Caco-2 (cell line): ENCODE data around the gene KRTAP3-1. TPM values are rescaled to one million over a fixed set of nuclear protein-coding genes. Genes with fewer than 3 reads are reported as not detected.
A peak's percentile ranks its signal among the peaks of the same experiment; 100 is the strongest.
"Not testable (repeated sequence)": the region's sequence is repeated elsewhere in the genome, so short reads cannot be mapped to it uniquely, and the experiment has no call there.

Experiments
- BruUV-seq: library from RNA; stranded (reverse); fragments of 400-500 nt; replicated peaks from 2 replicates; lab custom pipeline; 2021; lab: Mats Ljungman, UMichigan
- CTCF ChIA-PET: fragments of 300-600 bp; sonication (Branson Sonifier 250); formaldehyde crosslinking; loops from one replicate; lab custom pipeline; 2022; ENCODE audit warnings: antibody characterized with exemption; lab: Charles Lee
- POLR2A ChIA-PET: fragments of 300-600 bp; sonication (Branson Sonifier 250); formaldehyde crosslinking; loops from one replicate; lab custom pipeline; 2022; ENCODE audit warnings: antibody characterized with exemption; lab: Charles Lee
- DNase-seq, 2 experiments: peaks; one replicate each; pipeline versions ENCODE4 v3.0.0 to v3.0.0-alpha.2; 2020 to 2022
- H3K27me3 ChIP-seq: replicated peaks from 2 replicates; pipeline ENCODE4 v1.6.0; 2011; ENCODE audit warnings: low read length; ENCODE audit not compliant: control insufficient read depth, insufficient read depth
- H3K36me3 ChIP-seq: 2 replicates; pipeline ENCODE4 v1.5.1; 2011; ENCODE audit warnings: low read length; ENCODE audit not compliant: control insufficient read depth, insufficient read depth
- H3K4me1 ChIP-seq: fragments of 250-450 bp; sonication (Bioruptor Pico); 2 replicates; pipeline ENCODE4 v1.5.1; 2020; ENCODE audit warnings: mild to moderate bottlenecking
- H3K4me3 ChIP-seq: 2 replicates; pipeline ENCODE4 v1.5.1; 2011; ENCODE audit warnings: low read depth, mild to moderate bottlenecking, control low read depth, low read length
- H3K9me3 ChIP-seq: fragments of 250-450 bp; sonication (Bioruptor Pico); 2 replicates; pipeline ENCODE4 v1.5.1; 2020; ENCODE audit warnings: mild to moderate bottlenecking, moderate library complexity
- H3K27ac Mint-ChIP-seq: one replicate; pipeline ENCODE4 v1.8.0; 2022; ENCODE audit warnings: mixed read lengths; ENCODE audit not compliant: unreplicated experiment
- H3K27me3 Mint-ChIP-seq: one replicate; pipeline ENCODE4 v1.8.0; 2022; ENCODE audit warnings: mixed read lengths; ENCODE audit not compliant: insufficient read depth, unreplicated experiment
- H3K36me3 Mint-ChIP-seq: one replicate; pipeline ENCODE4 v1.8.0; 2022; ENCODE audit warnings: mild to moderate bottlenecking, mixed read lengths; ENCODE audit not compliant: insufficient read depth, unreplicated experiment
- H3K4me1 Mint-ChIP-seq: one replicate; pipeline ENCODE4 v1.8.0; 2022; ENCODE audit warnings: low read depth, mixed read lengths; ENCODE audit not compliant: unreplicated experiment
- H3K4me3 Mint-ChIP-seq: one replicate; pipeline ENCODE4 v1.8.0; 2022; ENCODE audit warnings: mild to moderate bottlenecking, moderate library complexity, mixed read lengths; ENCODE audit not compliant: unreplicated experiment
- H3K9me3 Mint-ChIP-seq: one replicate; pipeline ENCODE4 v1.8.0; 2022; ENCODE audit warnings: mixed read lengths; ENCODE audit not compliant: unreplicated experiment
- CTCF ChIP-seq, 2 experiments: fragments of 200-600 bp in 1 of 2; IDR thresholded peaks; 1 replicate in 1 of 2; 2 replicates in 1 of 2; pipeline versions ENCODE4 v1.5.1 to v1.8.0; 2011 to 2022; ENCODE audit warnings: antibody characterized with exemption in 1 of 2, control low read depth in 1 of 2, inconsistent platforms in 1 of 2, low read depth in 1 of 2, low read length in 1 of 2, mild to moderate bottlenecking in 1 of 2, moderate library complexity in 1 of 2; ENCODE audit not compliant: insufficient read depth in 1 of 2, severe bottlenecking in 1 of 2, unreplicated experiment in 1 of 2
- intact Hi-C: fragments of 100-400 bp; cut with micrococcal nuclease; formaldehyde crosslinking; loops from one replicate; pipeline ENCODE4 v1.10.0; 2022; ENCODE audit not compliant: unreplicated experiment
- total RNA-seq: library from RNA; stranded (reverse); gene quantifications from 2 replicates; pipeline ENCODE4 v1.2.3, GENCODE V29; 2022

The KRTAP3-1 gene
- total RNA-seq, 1 experiment from 2014 or later: 7.4 TPM

DNA sequence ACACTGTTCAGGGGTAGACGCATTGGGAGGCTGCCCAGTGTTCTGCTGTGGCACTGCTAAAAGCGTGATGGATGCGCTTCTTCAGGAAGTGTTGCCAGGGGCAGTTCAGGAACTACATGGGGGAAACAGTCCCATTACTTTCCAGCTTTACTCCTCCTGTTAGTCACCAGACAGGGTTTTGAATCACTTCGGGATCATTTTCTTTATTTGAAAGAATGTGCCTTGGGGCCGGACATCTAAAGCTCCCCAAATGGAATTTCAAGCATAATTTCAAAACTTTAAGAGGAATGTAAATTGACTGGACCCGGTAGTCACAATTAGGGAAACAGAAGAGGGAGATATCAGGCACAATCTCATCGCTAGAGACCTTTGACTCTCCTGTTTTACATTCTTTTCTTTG, 39.5 kb upstream of the KRTAP3-1 start:
- Mint-ChIP-seq H3K4me1 (peaks cover 19% of the 10 kb centered on the region), H3K27ac (peak overlapping the region; percentile 91), H3K27me3 (no peaks in the 10 kb centered on the region), H3K9me3 (peaks cover 12% of the 10 kb centered on the region), H3K4me3 (peak overlapping the region; percentile 58), H3K36me3 (peaks cover 5% of the 10 kb centered on the region)
- intact Hi-C loops: loop anchor here (1.0 kb wide), 1 partner anchor 39 kb away; the partner anchor contains the start of gene KRTAP3-1
- Histone ChIP-seq H3K27me3 (no peaks in the 10 kb centered on the region), H3K4me1 (peaks cover 25% of the 10 kb centered on the region), H3K9me3 (peaks cover 13% of the 10 kb centered on the region), H3K4me3 (no peak overlapping the region), H3K36me3 (no peaks in the 10 kb centered on the region)
- no peak for TF ChIP-seq CTCF (IDR thresholded peaks at IDR 0.05; ENCODE audit: insufficient read depth in 1 of 2, low read depth in 1 of 2, low read length in 1 of 2, severe bottlenecking in 1 of 2, unreplicated experiment in 1 of 2)
- BruUV-seq: no TSS peak
- POLR2A ChIA-PET: interaction anchor here (1.8 kb wide), 1 partner anchor 11 kb away, joined by 8 read pairs; no protein-coding TSS in a partner anchor
- CTCF ChIA-PET: interaction anchor here (0.7 kb wide), 1 partner anchor 11 kb away, joined by 7 read pairs; no protein-coding TSS in a partner anchor
- DNase-seq: peak; percentile 48 to 65

GRCh38 chr17:41046735-41047465, 38.0 kb upstream of the KRTAP3-1 start, which contains the start of gene KRTAP2-1:
KRTAP2-1 (minus strand) TSS chr17:41047316; CDS start chr17:41047267, 49 bp downstream.
- H3K9me3 ChIP-seq, H3K27me3 ChIP-seq, H3K27me3 Mint-ChIP-seq, H3K36me3 ChIP-seq, H3K4me3 ChIP-seq, intact Hi-C loops, BruUV-seq, DNase-seq, H3K36me3 Mint-ChIP-seq: not testable (repeated sequence)
- peaks cover 23% of the 10 kb centered on the region for H3K9me3 Mint-ChIP-seq
- H3K4me1 Mint-ChIP-seq: peaks cover 19% of the 10 kb centered on the region
- ChIA-PET CTCF (interaction anchor here (1.1 kb wide), 1 partner anchor 137 kb away, joined by 3 read pairs; no protein-coding TSS in a partner anchor), POLR2A (interaction anchor here (0.6 kb wide), 1 partner anchor 137 kb away, joined by 3 read pairs; no protein-coding TSS in a partner anchor)
- peak within 1 kb of the TSS; percentile 58 for H3K4me3 Mint-ChIP-seq
- H3K4me1 ChIP-seq: peaks cover 25% of the 10 kb centered on the region
- peak within 1 kb of the TSS; percentile 91 for H3K27ac Mint-ChIP-seq

DNA sequence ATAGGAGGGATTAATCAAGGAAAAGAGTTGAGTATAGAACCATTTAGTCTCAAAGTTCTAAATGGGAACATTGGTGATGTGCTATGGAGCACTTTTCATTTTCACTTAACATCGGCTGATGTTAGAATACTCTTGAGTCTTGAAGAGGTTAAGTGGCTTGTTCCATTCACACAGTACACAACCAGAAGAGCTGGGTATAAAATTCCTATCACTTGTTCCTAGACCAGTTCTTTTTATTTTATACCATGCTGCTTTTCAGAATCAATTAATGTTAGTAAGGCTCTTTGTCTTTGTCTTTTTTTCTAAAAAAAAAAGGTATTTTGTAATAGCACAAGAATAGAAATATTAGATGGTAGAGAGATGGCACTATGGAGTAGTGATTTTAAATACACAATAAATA, 34.0 kb upstream of the KRTAP3-1 start:
- Mint-ChIP-seq H3K4me1 (no peaks in the 10 kb centered on the region), H3K9me3 (peaks cover 23% of the 10 kb centered on the region), H3K27ac (no peak overlapping the region), H3K27me3 (no peaks in the 10 kb centered on the region), H3K4me3 (no peak overlapping the region), H3K36me3 (no peaks in the 10 kb centered on the region)
- POLR2A ChIA-PET: no interaction called here
- Histone ChIP-seq H3K27me3 (no peaks in the 10 kb centered on the region), H3K4me1 (peaks cover 8% of the 10 kb centered on the region), H3K36me3 (no peaks in the 10 kb centered on the region), H3K9me3 (peaks cover 10% of the 10 kb centered on the region), H3K4me3 (no peak overlapping the region)
- BruUV-seq: no TSS peak
- TF ChIP-seq CTCF (IDR thresholded peaks at IDR 0.05; ENCODE audit: insufficient read depth in 1 of 2, low read depth in 1 of 2, low read length in 1 of 2, severe bottlenecking in 1 of 2, unreplicated experiment in 1 of 2): no peak
- no peak for DNase-seq
- intact Hi-C loops: no loop called here
- CTCF ChIA-PET: no interaction called here

DNA sequence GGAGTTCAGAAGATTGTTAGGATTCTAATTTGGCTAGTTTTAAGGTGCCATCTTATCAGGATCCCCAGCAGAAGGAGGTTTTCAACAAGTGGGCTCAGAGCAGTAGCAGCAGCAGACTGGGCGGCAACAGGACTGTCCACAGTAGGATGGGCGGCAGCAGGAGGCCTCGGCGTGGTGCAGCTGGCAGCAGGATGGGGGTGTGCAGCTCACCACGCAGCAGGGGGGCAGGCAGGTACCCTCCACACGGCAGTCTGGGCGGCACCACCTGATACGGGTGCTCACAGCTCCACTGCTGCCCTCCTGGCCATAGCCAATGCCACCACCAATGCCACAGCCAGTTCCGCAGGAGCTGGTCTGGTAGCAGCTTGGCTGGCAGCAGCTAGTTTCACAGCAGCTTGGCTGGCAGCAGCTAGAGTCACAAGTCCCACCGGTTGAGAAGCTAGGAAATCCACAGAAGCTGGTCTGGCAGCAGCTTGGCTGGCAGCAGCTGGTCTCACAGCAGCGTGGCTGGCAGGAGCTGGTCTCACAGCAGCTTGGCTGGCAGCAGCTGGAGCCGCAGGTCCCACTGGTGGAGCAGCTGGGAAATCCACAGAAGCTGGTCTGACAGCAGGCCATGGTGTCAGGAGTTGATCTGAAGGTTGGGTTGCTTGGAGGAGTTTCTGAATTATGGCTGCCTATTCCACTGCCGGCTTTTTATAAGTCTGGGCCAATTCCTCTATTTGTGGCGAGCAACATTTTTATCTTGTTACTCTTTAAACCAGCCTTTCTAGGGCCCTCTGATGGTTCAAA, 32.0 kb upstream of the KRTAP3-1 start, which contains the start of gene KRTAP1-1:
Gene KRTAP1-1, minus strand, starts transcription at position 668 of the 789 bp plus-strand sequence. Its CDS starts 53 bp downstream, at position 615.
- H3K4me3 ChIP-seq, POLR2A ChIA-PET, H3K4me1 Mint-ChIP-seq, H3K27me3 Mint-ChIP-seq, H3K4me1 ChIP-seq, intact Hi-C loops, H3K36me3 Mint-ChIP-seq, BruUV-seq, H3K27ac Mint-ChIP-seq, CTCF ChIA-PET, H3K27me3 ChIP-seq, H3K36me3 ChIP-seq, H3K9me3 ChIP-seq, H3K4me3 Mint-ChIP-seq, DNase-seq: not testable (repeated sequence)
- H3K9me3 Mint-ChIP-seq: peaks cover 23% of the 10 kb centered on the region
